H54 (cell line): ENCODE measurements around the gene PCNX3.
"Not testable (repeated sequence)": the region's sequence is repeated elsewhere in the genome, so short reads cannot be mapped to it uniquely, and the experiment has no call there.

Source experiments
- DNase-seq: peaks from one replicate; pipeline ENCODE4 v3.0.0; 2011; ENCODE audit warnings: low spot score, mixed read lengths; ENCODE audit not compliant: insufficient read length
- FAIRE-seq: peaks from 3 replicates; lab custom pipeline; 2011; peaks lifted over from hg19 to GRCh38; lab: Jason Lieb, UNC
- POLR2A ChIP-seq: IDR thresholded peaks from 2 replicates; pipeline ENCODE4 v1.6.1; 2011; ENCODE audit warnings: low read depth, mild to moderate bottlenecking, low read length

PCNX3 gene

GRCh38 chr11:65650547-65651338, 35.2 kb downstream of the PCNX3 start:
- FAIRE-seq = no peak
- no peak for DNase-seq
- TF ChIP-seq POLR2A = no peak

GRCh38 chr11:65651339-65651588, 35.7 kb downstream of the PCNX3 start:
- no peak for DNase-seq
- no peak for TF ChIP-seq POLR2A
- no peak for FAIRE-seq

GRCh38 chr11:65651589-65652510, 36.3 kb downstream of the PCNX3 start:
- DNase-seq (no peak), FAIRE-seq (no peak)
- no peak for TF ChIP-seq POLR2A

GRCh38 chr11:65652511-65653228, 37.1 kb downstream of the PCNX3 start:
- DNase-seq (peak; percentile 98), FAIRE-seq (no peak)
- peak; percentile 66 for TF ChIP-seq POLR2A

- no peak for DNase-seq
- no peak for FAIRE-seq
- no peak for TF ChIP-seq POLR2A
Observed at GRCh38 chr11:65653229-65654225, 38.0 kb downstream of the PCNX3 start.

- DNase-seq (no peak), FAIRE-seq (no peak)
- TF ChIP-seq POLR2A = no peak
Observed at GRCh38 chr11:65654375-65655349, 39.1 kb downstream of the PCNX3 start.

GRCh38 chr11:65655570-65656332, 40.2 kb downstream of the PCNX3 start:
- TF ChIP-seq POLR2A = no peak
- DNase-seq (no peak), FAIRE-seq (no peak)

- no peak for FAIRE-seq
- no peak for TF ChIP-seq POLR2A
- DNase-seq = no peak
Observed at GRCh38 chr11:65657426-65657825, 41.9 kb downstream of the PCNX3 start.

- FAIRE-seq = no peak
- DNase-seq = no peak
- no peak for TF ChIP-seq POLR2A
Observed at GRCh38 chr11:65658174-65659021, 42.8 kb downstream of the PCNX3 start.

- FAIRE-seq = no peak
- DNase-seq = no peak
- TF ChIP-seq POLR2A = no peak
Observed at GRCh38 chr11:65660038-65660437, 44.5 kb downstream of the PCNX3 start.

- not testable (repeated sequence) for FAIRE-seq, DNase-seq
Observed at GRCh38 chr11:65660908-65661307, 45.3 kb downstream of the PCNX3 start.
